PFSK-1 (cell line): ENCODE data around the gene EIF4A2. TPM values are rescaled to one million over a fixed set of nuclear protein-coding genes. Genes with fewer than 3 reads are reported as not detected.

Experiments used
- FOXP2 ChIP-seq: optimal IDR thresholded peaks from 2 replicates; pipeline ENCODE3; 2011; ENCODE audit warnings: borderline replicate concordance, control low read depth, inconsistent platforms; ENCODE audit not compliant: insufficient read depth; ENCODE audit errors: extremely low read length, extremely low read depth
- POLR2AphosphoS5 ChIP-seq: IDR thresholded peaks from 2 replicates; pipeline ENCODE4 v1.6.1; 2012; ENCODE audit warnings: low read depth, mild to moderate bottlenecking, control low read depth, low read length, moderate library complexity
- SIN3A ChIP-seq: IDR thresholded peaks from 2 replicates; pipeline ENCODE4 v1.6.1; 2012; ENCODE audit warnings: mild to moderate bottlenecking, low read length, moderate library complexity, borderline replicate concordance; ENCODE audit not compliant: insufficient read depth
- TAF1 ChIP-seq: IDR thresholded peaks from 2 replicates; pipeline ENCODE4 v1.6.1; 2012; ENCODE audit warnings: low read length, control low read depth, borderline replicate concordance; ENCODE audit not compliant: insufficient read depth
- polyA plus RNA-seq: library from polyadenylated mRNA; unstranded; fragments of >200 nt; gene quantifications from one replicate; pipeline ENCODE4 v1.2.1, GENCODE V29; 2012; ENCODE audit warnings: low read depth, missing spikeins; ENCODE audit not compliant: insufficient read length
- TF ChIP-seq, protein P1 (sequence below), 2 experiments: IDR thresholded peaks; 2 replicates each; pipeline versions ENCODE4 v1.6.1 to v1.8.0; 2011 to 2012; ENCODE audit warnings: low read depth in 2 of 2, low read length in 2 of 2, control low read depth in 1 of 2, inconsistent platforms in 1 of 2, mild to moderate bottlenecking in 1 of 2, moderate library complexity in 1 of 2; ENCODE audit not compliant: insufficient read depth in 1 of 2

Gene EIF4A2
- polyA plus RNA-seq, result 104 TPM

DNA sequence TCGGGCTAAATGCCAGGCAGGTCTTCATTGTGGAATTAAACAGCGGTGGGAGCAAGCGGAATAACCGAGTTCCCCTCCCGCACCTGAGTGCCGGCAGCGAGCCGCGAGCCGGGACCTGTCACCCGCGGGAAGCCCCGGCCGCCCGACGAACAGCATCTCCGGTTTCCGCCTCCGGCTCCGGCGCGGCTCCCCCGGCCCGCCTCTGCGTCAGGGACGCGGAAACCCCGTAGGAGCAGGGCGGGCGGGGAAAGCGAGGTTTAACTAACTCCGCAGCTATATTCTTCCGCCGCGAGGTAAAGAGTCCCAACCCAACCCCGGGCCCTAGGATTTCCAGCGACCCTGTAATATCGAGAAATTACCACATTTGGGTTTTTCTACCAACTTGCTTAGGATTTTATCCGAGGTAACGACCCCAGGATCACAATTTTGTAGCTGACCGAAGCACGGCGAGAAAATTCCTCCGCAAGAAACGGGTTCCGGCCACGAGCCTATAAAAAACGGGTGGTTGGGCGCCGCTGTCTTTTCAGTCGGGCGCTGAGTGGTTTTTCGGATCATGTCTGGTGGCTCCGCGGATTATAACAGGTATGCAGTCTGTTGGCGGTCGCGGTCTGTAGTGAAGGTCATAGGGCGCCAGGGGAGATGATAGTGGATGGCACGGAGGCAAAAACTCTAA, at the start of gene EIF4A2:
EIF4A2 (plus strand) TSS at position 520 of the 673 bp plus-strand sequence; CDS start at position 554, 34 bp downstream.
- TF ChIP-seq, protein P1, sequence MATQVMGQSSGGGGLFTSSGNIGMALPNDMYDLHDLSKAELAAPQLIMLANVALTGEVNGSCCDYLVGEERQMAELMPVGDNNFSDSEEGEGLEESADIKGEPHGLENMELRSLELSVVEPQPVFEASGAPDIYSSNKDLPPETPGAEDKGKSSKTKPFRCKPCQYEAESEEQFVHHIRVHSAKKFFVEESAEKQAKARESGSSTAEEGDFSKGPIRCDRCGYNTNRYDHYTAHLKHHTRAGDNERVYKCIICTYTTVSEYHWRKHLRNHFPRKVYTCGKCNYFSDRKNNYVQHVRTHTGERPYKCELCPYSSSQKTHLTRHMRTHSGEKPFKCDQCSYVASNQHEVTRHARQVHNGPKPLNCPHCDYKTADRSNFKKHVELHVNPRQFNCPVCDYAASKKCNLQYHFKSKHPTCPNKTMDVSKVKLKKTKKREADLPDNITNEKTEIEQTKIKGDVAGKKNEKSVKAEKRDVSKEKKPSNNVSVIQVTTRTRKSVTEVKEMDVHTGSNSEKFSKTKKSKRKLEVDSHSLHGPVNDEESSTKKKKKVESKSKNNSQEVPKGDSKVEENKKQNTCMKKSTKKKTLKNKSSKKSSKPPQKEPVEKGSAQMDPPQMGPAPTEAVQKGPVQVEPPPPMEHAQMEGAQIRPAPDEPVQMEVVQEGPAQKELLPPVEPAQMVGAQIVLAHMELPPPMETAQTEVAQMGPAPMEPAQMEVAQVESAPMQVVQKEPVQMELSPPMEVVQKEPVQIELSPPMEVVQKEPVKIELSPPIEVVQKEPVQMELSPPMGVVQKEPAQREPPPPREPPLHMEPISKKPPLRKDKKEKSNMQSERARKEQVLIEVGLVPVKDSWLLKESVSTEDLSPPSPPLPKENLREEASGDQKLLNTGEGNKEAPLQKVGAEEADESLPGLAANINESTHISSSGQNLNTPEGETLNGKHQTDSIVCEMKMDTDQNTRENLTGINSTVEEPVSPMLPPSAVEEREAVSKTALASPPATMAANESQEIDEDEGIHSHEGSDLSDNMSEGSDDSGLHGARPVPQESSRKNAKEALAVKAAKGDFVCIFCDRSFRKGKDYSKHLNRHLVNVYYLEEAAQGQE (IDR thresholded peaks at IDR 0.05; ENCODE audit: insufficient read depth in 1 of 2, low read depth in 2 of 2, low read length in 2 of 2), result peak in 1 of 2 experiments; percentile 68; a peak in 1 of 4 replicates
- TF ChIP-seq SIN3A (0 out of 2 replicates have a peak, but pooled peaks have one; percentile 69), POLR2AphosphoS5 (peak; percentile 99), FOXP2 (no peak), TAF1 (peak; percentile 99)

DNA sequence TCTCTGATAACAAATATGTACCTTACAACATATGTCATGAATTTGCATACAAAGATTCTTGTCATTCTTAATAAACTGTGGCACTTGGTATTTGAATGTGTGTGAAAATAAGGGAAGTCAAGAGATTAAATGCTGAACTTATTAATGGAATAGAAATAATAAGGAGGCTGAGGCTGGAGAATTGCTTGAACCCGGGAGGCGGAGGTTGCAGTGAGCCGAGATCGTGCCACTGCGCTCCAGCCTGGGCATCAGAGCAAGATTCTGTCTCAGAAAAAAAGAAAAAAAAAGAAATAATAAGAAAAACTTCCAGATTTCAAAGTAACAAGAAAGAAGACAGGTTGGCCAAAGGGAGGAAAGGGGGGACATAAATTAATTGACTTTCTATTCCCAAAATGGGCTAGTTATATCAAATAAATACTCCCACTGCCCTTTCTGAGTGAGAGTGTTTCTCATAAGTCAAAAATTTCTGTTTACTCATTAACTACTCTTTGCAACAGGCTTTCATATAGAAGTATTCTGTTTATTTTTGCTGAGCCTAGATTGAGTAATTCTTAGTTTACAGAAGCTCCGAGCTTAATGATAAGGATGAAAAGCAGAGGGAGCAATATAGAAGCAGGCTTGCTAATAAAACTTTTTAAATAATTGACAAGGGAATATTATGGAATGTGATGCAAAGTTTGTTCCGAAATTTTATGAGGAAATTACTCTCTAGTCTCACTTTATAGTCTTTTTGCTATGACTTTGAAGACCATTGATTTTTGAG, 40.6 kb upstream of the EIF4A2 start:
- TF ChIP-seq TAF1, result no peak
- no peak for TF ChIP-seq SIN3A
- TF ChIP-seq FOXP2, result no peak
- TF ChIP-seq, protein P1 (IDR thresholded peaks at IDR 0.05; ENCODE audit: insufficient read depth in 1 of 2, low read depth in 2 of 2, low read length in 2 of 2), result no peak
- no peak for TF ChIP-seq POLR2AphosphoS5

DNA sequence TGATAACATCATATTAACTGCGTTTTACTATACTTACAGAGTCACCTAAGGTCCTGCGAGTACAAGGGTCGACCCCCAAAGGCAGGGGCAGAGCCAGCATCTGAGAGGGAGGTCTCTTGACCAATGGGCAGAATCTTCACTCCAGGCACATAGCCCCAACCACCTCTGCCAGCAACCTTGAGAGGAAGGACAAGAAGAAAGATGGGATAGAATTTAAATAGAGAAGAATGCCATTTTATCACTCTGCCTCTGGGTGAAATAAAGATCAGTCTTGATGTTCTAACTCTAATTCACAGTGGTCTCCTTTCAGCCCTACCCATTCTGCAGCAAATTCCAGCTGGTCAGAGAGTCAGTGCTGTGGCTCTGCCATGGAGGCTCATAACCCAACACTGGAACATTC, 39.7 kb upstream of the EIF4A2 start:
- TF ChIP-seq, protein P1 (IDR thresholded peaks at IDR 0.05; ENCODE audit: insufficient read depth in 1 of 2, low read depth in 2 of 2, low read length in 2 of 2), result no peak
- TF ChIP-seq SIN3A, result no peak
- no peak for TF ChIP-seq POLR2AphosphoS5
- no peak for TF ChIP-seq TAF1
- TF ChIP-seq FOXP2, result no peak

DNA sequence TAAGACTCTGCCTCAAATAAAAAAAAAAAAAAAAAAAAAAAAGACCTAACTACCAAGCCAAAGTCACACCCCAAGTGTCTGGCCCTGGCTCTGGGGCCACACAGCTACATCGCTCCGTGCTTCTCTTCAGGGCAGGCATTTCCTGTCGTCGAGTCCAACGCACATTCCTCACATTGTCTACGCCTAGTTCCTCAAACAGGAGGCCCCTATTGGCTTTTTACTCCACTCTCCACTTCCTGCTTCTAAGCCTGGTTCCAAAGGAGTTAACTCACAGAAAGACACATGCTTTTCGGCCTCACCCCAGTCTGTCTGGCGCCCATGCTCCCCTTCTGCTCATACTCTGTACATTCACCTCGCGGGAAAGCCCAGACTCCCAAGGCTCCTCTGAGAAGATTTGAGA, 37.4 kb upstream of the EIF4A2 start:
- TF ChIP-seq, protein P1 (IDR thresholded peaks at IDR 0.05; ENCODE audit: insufficient read depth in 1 of 2, low read depth in 2 of 2, low read length in 2 of 2), result no peak
- TF ChIP-seq TAF1, result no peak
